Endodermal cell (in vitro differentiated cells): ENCODE results near the gene EGFR. TPM values are rescaled to one million over a fixed set of nuclear protein-coding genes. Genes with fewer than 3 reads are reported as not detected.
A peak's percentile ranks its signal among the peaks of the same experiment; 100 is the strongest.

ENCODE experiments used
- DNase-seq: peaks from one replicate; pipeline ENCODE4 v3.0.0-alpha.2; 2017
- H3K27ac ChIP-seq: 2 replicates; pipeline ENCODE4 v1.5.1; 2013; ENCODE audit warnings: mild to moderate bottlenecking, low read depth, low read length, moderate library complexity
- H3K27me3 ChIP-seq: 2 replicates; pipeline ENCODE4 v1.6.1; 2013; ENCODE audit warnings: mild to moderate bottlenecking, low read length, moderate library complexity; ENCODE audit not compliant: insufficient read depth, control insufficient read depth, poor library complexity, severe bottlenecking
- H3K36me3 ChIP-seq: 2 replicates; pipeline ENCODE4 v1.7.0; 2013; ENCODE audit warnings: mild to moderate bottlenecking, low read length, moderate library complexity; ENCODE audit not compliant: control insufficient read depth, insufficient read depth
- H3K4me1 ChIP-seq: one replicate; pipeline ENCODE4 v1.7.0; 2013; ENCODE audit warnings: low read length; ENCODE audit not compliant: control insufficient read depth, insufficient read depth
- H3K4me3 ChIP-seq: 2 replicates; pipeline ENCODE4 v1.5.1; 2013; ENCODE audit warnings: mild to moderate bottlenecking, low read length, moderate library complexity
- H3K9ac ChIP-seq: 2 replicates; pipeline ENCODE4 v1.6.1; 2013; ENCODE audit warnings: mild to moderate bottlenecking, low read length, moderate library complexity; ENCODE audit not compliant: poor library complexity, severe bottlenecking; ENCODE audit errors: extremely low read depth
- H3K9me3 ChIP-seq: 2 replicates; pipeline ENCODE4 v1.6.1; 2013; ENCODE audit warnings: mild to moderate bottlenecking, low read length, moderate library complexity; ENCODE audit not compliant: control insufficient read depth
- H3K27ac Mint-ChIP-seq: 2 replicates; pipeline ENCODE4 v1.8.0; 2020; ENCODE audit warnings: mixed read lengths
- H3K27me3 Mint-ChIP-seq: 2 replicates; pipeline ENCODE4 v1.8.0; 2021; ENCODE audit warnings: mild to moderate bottlenecking, mixed read lengths; ENCODE audit not compliant: insufficient read depth
- H3K36me3 Mint-ChIP-seq: 2 replicates; pipeline ENCODE4 v1.8.0; 2020; ENCODE audit warnings: low read depth, mixed read lengths
- H3K4me1 Mint-ChIP-seq: 2 replicates; pipeline ENCODE4 v1.8.0; 2020; ENCODE audit warnings: mixed read lengths
- H3K4me3 Mint-ChIP-seq: 2 replicates; pipeline ENCODE4 v1.8.0; 2020; ENCODE audit warnings: mild to moderate bottlenecking, moderate library complexity, mixed read lengths
- H3K9me3 Mint-ChIP-seq: 2 replicates; pipeline ENCODE4 v1.8.0; 2020; ENCODE audit warnings: mild to moderate bottlenecking, mixed read lengths
- CTCF ChIP-seq: fragments of 200-600 bp; sonication (generic); conservative IDR thresholded peaks from 2 replicates; pipeline ENCODE4 v1.5.0; 2021; ENCODE audit warnings: antibody characterized with exemption, mild to moderate bottlenecking
- WGBS, 2 experiments: methylation state at CpG; one replicate each; pipeline versions ENCODE4 v1.1.5 to v1.1.7; 2013; ENCODE audit warnings: missing lambda C conversion rate in 2 of 2, mixed read lengths in 1 of 2; ENCODE audit not compliant: insufficient coverage in 1 of 2, insufficient read length in 1 of 2; 5-methylcytosine and 5-hydroxymethylcytosine counted together
- total RNA-seq, 2 donors: library from RNA; stranded (reverse); fragmentation: NEBNext Ultra II Directional in 1 of 2; extraction: Animal tissue kit (Norgen Biotek cat#: 25700) in 1 of 2; gene quantifications; 2 replicates in 1 of 2; 3 replicates in 1 of 2; pipeline ENCODE4 v1.2.1, GENCODE V29; 2021

The EGFR gene
- total RNA-seq, 2 donors from 2014 or later = 5.0 to 5.8 TPM

GRCh38 chr7:55006499-55006898, 12.3 kb upstream of the EGFR start:
- Histone ChIP-seq H3K4me3 (no peak overlapping the region), H3K9me3 (no peaks in the 10 kb centered on the region), H3K9ac (no peak overlapping the region), H3K36me3 (no peaks in the 10 kb centered on the region), H3K27me3 (no peaks in the 10 kb centered on the region), H3K27ac (no peak overlapping the region), H3K4me1 (no peaks in the 10 kb centered on the region)
- Mint-ChIP-seq H3K27ac (no peak overlapping the region), H3K36me3 (no peaks in the 10 kb centered on the region), H3K27me3 (peaks cover 2% of the 10 kb centered on the region), H3K9me3 (no peaks in the 10 kb centered on the region), H3K4me3 (no peak overlapping the region), H3K4me1 (peaks cover 9% of the 10 kb centered on the region)
- DNase-seq = peak; percentile 66
- WGBS, 2 experiments = 80 to 82% methylated on average over 8 to 11 of the region's 11 CpGs
- TF ChIP-seq CTCF = no peak

- no peak for TF ChIP-seq CTCF
- H3K36me3 Mint-ChIP-seq = no peaks in the 10 kb centered on the region
- Histone ChIP-seq H3K27me3 (peaks cover 48% of the 10 kb centered on the region), H3K9ac (no peak overlapping the region), H3K36me3 (no peaks in the 10 kb centered on the region), H3K9me3 (no peaks in the 10 kb centered on the region), H3K27ac (no peak overlapping the region), H3K4me3 (no peak overlapping the region), H3K4me1 (peaks cover 3% of the 10 kb centered on the region)
- H3K4me3 Mint-ChIP-seq = no peak overlapping the region
- no peaks in the 10 kb centered on the region for H3K4me1 Mint-ChIP-seq
- DNase-seq = no peak
- H3K27ac Mint-ChIP-seq = no peak overlapping the region
- peaks cover 57% of the 10 kb centered on the region for H3K27me3 Mint-ChIP-seq
- no peaks in the 10 kb centered on the region for H3K9me3 Mint-ChIP-seq
- 96% methylated on average over 1 of the region's 1 CpG; no CpG with 5 or more reads in 1 of the 2 experiments for WGBS, 2 experiments
Observed at GRCh38 chr7:55013851-55014250, 5.0 kb upstream of the EGFR start.

DNA sequence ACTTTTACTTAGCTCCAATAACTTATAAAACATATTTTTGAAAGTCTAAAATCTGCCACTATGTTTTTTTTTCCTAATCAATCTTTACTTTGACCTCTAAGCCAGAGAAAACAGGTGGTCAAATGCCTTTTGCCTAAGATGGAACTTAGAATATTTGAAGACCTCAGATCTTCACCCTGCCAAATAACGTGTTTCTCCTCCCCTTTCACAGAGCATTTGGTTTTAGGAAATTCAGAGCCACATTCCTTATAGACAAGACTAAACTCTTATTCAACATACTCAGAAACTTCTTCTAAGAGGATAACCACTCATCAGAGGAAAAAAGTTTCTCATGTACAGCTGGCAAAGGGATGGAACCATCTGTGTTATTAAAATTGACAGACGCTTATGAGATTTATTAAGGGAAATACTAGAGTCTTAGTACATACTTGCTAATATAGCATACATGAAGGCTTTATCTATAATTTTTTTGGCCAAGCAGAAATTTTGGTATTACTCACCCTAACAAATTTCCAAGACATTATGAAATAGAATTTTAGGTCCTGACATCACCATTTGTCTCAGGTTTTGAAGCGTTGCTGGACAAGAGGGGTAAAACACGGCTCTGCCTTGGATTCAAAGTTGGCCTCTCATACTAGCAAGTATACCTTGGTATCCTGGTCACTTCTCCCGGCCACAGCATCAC, 2.6 kb upstream of the EGFR start:
- no peaks in the 10 kb centered on the region for H3K4me1 Mint-ChIP-seq

More for the DNA sequence above, 2.6 kb upstream of the EGFR start:
- Mint-ChIP-seq H3K27me3 (peaks cover 70% of the 10 kb centered on the region), H3K4me3 (no peak overlapping the region), H3K9me3 (no peaks in the 10 kb centered on the region), H3K36me3 (no peaks in the 10 kb centered on the region), H3K27ac (no peak overlapping the region)
- no peaks in the 10 kb centered on the region for H3K36me3 ChIP-seq
- H3K27me3 ChIP-seq = peaks cover 67% of the 10 kb centered on the region
- no peak overlapping the region for H3K27ac ChIP-seq
- TF ChIP-seq CTCF = no peak
- H3K9ac ChIP-seq = no peak overlapping the region
- H3K9me3 ChIP-seq = no peaks in the 10 kb centered on the region
- H3K4me1 ChIP-seq = peaks cover 3% of the 10 kb centered on the region
- no peak for DNase-seq
- 89 to 95% methylated on average over 4 to 5 of the region's 5 CpGs for WGBS, 2 experiments
- H3K4me3 ChIP-seq = no peak overlapping the region
